Endothelial cell (in vitro differentiated cells): Measurements from ENCODE around the gene PLXNB1. TPM values are rescaled to one million over a fixed set of nuclear protein-coding genes. Genes with fewer than 3 reads are reported as not detected.
A peak's percentile ranks its signal among the peaks of the same experiment; 100 is the strongest.

Source experiments
- DNase-seq: peaks from one replicate; pipeline ENCODE4 v3.0.0; 2021; ENCODE audit warnings: low spot score
- H3K27ac Mint-ChIP-seq: one replicate; pipeline ENCODE4 v1.8.0; 2021; ENCODE audit warnings: mixed read lengths, inconsistent platforms; ENCODE audit not compliant: unreplicated experiment
- H3K27me3 Mint-ChIP-seq: one replicate; pipeline ENCODE4 v1.8.0; 2021; ENCODE audit warnings: mild to moderate bottlenecking, moderate library complexity, mixed read lengths, inconsistent platforms; ENCODE audit not compliant: unreplicated experiment
- H3K36me3 Mint-ChIP-seq: one replicate; pipeline ENCODE4 v1.8.0; 2021; ENCODE audit warnings: mild to moderate bottlenecking, low read depth, mixed read lengths, inconsistent platforms; ENCODE audit not compliant: unreplicated experiment
- H3K4me1 Mint-ChIP-seq: one replicate; pipeline ENCODE4 v1.8.0; 2021; ENCODE audit warnings: mild to moderate bottlenecking, mixed read lengths, inconsistent platforms; ENCODE audit not compliant: unreplicated experiment
- H3K4me3 Mint-ChIP-seq: one replicate; pipeline ENCODE4 v1.8.0; 2021; ENCODE audit warnings: mild to moderate bottlenecking, mixed read lengths, inconsistent platforms; ENCODE audit not compliant: unreplicated experiment
- H3K9me3 Mint-ChIP-seq: one replicate; pipeline ENCODE4 v1.8.0; 2021; ENCODE audit warnings: mixed read lengths, inconsistent platforms; ENCODE audit not compliant: unreplicated experiment
- total RNA-seq: library from RNA; stranded (reverse); fragmentation: NEBNext Ultra II Directional; extraction: Animal tissue kit (Norgen Biotek cat#: 25700); gene quantifications from one replicate; pipeline ENCODE4 v1.2.1, GENCODE V29; 2021; ENCODE audit not compliant: unreplicated experiment
- TF ChIP-seq, protein P1 (sequence below): fragments of 200-600 bp; sonication (generic); IDR thresholded peaks from one replicate; pipeline ENCODE4 v1.5.0; 2021; ENCODE audit warnings: antibody characterized with exemption; ENCODE audit not compliant: unreplicated experiment

PLXNB1 gene
- total RNA-seq, 1 donor from 2014 or later: 68.7 TPM

DNA sequence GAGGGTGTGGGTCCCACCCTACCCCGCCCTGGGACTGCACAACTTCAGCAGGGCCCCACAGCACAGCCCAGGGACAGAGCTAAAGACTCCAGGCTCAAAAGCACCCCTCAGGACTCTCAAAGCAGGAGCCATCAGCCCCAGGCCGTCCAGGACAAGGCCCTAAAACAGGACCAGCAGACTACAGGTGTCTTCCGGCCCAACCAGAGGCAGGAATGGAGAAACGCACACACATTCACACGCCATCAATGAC is 42.7 kb upstream of the PLXNB1 start:
- TF ChIP-seq, protein P1, sequence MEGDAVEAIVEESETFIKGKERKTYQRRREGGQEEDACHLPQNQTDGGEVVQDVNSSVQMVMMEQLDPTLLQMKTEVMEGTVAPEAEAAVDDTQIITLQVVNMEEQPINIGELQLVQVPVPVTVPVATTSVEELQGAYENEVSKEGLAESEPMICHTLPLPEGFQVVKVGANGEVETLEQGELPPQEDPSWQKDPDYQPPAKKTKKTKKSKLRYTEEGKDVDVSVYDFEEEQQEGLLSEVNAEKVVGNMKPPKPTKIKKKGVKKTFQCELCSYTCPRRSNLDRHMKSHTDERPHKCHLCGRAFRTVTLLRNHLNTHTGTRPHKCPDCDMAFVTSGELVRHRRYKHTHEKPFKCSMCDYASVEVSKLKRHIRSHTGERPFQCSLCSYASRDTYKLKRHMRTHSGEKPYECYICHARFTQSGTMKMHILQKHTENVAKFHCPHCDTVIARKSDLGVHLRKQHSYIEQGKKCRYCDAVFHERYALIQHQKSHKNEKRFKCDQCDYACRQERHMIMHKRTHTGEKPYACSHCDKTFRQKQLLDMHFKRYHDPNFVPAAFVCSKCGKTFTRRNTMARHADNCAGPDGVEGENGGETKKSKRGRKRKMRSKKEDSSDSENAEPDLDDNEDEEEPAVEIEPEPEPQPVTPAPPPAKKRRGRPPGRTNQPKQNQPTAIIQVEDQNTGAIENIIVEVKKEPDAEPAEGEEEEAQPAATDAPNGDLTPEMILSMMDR: no peak
- Mint-ChIP-seq H3K27me3 (peaks cover 12% of the 10 kb centered on the region), H3K4me1 (peaks cover 19% of the 10 kb centered on the region), H3K4me3 (peak overlapping the region; percentile 99), H3K36me3 (peaks cover 38% of the 10 kb centered on the region), H3K9me3 (no peaks in the 10 kb centered on the region), H3K27ac (peak overlapping the region; percentile 100)
- no peak for DNase-seq

DNA sequence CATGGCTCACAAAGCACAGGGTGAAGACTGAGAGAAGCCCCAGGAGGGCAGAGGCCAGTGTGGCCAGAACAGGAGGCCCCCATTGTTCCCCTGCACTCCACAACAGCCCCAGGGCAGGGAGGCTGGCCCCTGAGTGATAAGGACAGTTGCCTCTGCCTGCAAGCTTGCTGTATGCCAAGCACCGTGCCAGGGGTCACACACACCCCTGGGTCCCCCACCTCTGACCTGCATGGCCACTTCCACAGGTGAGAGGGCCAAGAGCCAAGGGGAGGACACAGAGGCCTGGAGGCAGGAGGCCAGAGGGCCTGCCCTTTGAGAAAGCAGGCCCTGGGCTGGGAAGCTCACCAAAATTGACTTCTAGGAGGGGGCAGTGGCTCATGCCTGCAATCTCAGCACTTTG is 40.4 kb upstream of the PLXNB1 start:
- TF ChIP-seq, protein P1: no peak
- DNase-seq: no peak
- Mint-ChIP-seq H3K4me1 (peaks cover 34% of the 10 kb centered on the region), H3K27me3 (peaks cover 18% of the 10 kb centered on the region), H3K9me3 (no peaks in the 10 kb centered on the region), H3K4me3 (peak overlapping the region; percentile 76), H3K36me3 (peaks cover 38% of the 10 kb centered on the region), H3K27ac (peak overlapping the region; percentile 84)

DNA sequence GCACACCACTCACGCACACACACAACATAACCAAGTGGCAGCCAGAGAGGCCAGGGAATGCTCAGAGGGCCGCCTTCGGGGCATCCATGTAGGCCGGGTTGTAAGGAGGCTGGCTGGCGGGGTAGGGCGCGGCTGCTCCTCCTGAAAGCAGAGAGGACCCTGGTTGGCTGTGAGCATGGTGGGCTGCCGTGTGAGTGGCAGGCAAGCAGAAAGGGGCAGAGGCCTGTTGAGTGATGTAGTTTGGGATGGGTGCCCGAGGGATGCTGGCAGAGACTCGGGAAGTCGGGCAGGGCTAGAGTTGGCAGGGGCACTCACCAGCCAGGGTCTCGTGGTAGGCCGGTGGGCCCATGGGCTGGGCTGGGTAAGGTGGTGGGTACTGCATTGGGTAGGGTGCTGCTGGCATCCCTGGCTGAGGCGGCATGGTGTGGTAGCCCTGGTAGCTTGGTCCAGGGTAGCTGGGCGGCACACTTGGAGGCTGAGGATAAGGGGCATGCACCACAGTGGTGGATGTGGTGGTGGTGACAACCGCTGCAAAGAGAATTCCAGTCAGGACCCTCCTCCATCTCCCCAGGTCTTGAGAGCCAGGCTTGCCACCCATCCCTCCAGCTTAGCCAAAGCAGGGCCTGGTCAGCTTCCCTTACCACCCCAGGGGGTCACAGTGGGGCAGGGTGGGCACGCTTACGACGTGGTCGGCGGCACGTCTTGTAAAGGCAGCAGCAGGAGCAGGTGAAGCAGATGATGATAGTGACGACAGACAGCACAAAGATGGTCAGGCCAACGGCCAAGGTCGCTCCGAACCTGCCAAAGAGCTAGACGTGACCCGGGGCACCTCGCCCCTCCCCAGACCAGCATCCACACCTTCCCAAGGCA is 39.4 kb upstream of the PLXNB1 start:
- TF ChIP-seq, protein P1: no peak
- H3K4me1 Mint-ChIP-seq: peaks cover 36% of the 10 kb centered on the region

DNA sequence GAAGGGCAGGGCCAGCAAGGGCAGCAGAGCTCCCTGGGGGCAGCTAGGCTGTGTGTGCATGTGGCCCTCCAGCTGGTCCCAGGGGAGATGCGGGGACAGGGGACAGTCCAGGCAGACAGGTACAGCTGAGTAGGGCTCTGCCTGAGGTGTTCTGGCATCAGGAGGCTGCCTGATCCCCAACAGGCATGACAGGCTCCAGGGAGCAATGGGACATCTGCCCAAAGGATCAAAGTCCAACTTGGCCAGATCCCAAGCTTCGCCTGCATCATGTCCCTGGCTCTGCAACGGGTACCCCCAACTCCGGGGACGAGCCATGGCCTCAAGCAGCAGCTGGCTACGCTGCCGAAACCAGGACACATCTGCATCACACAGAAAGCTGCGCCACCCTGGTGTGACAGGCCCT is 38.4 kb upstream of the PLXNB1 start:
- Mint-ChIP-seq H3K4me3 (no peak overlapping the region), H3K27me3 (peaks cover 24% of the 10 kb centered on the region), H3K36me3 (peaks cover 29% of the 10 kb centered on the region), H3K9me3 (no peaks in the 10 kb centered on the region), H3K27ac (peak overlapping the region; percentile 87), H3K4me1 (peaks cover 34% of the 10 kb centered on the region)
- DNase-seq: no peak
- TF ChIP-seq, protein P1: no peak

More for the DNA sequence above, 39.4 kb upstream of the PLXNB1 start:
- H3K36me3 Mint-ChIP-seq: peaks cover 32% of the 10 kb centered on the region
- no peak for DNase-seq
- peak overlapping the region; percentile 61 for H3K27ac Mint-ChIP-seq
- no peaks in the 10 kb centered on the region for H3K9me3 Mint-ChIP-seq
- peaks cover 23% of the 10 kb centered on the region for H3K27me3 Mint-ChIP-seq
- peak overlapping the region; percentile 47 for H3K4me3 Mint-ChIP-seq

DNA sequence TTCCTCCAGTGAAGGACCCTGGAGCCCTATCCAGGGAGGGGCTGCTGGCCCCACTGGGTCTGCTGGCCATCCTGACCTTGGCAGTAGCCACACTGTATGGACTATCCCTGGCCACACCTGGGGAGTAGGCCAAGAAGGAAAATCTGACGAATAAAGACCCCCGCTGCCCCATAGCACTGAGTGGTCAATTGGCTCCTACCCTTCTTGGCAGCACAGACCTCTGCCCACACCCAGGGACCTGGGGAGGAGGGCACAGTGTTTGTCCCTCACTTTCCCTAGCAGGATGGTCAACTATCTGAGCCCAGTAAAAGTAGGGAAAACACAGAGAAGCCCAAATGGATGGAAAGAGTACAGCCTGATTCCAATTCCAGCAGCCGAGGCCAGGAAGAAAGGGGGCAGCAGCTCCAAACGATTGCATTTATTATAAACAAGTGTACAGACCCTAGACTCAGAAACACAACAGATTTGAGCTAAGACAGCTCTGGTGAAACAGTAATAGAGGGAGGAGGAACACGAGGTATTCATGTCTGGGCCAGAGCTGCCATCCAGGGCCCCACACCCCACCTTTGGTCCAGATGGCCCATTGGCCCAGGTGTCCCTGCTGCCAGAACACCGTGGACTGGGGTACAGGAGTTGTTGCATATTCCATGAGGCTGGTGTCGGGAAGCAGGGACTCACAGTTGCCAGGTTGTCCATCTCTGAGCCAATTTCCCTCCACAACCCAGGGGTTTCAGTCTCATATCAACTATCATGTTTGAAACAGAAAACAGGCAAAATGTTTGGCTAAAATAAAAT is 37.8 kb upstream of the PLXNB1 start:
- Mint-ChIP-seq H3K36me3 (peaks cover 25% of the 10 kb centered on the region), H3K9me3 (no peaks in the 10 kb centered on the region), H3K27ac (peak overlapping the region; percentile 98), H3K27me3 (peaks cover 21% of the 10 kb centered on the region), H3K4me1 (peaks cover 29% of the 10 kb centered on the region), H3K4me3 (peak overlapping the region; percentile 8)
- TF ChIP-seq, protein P1: no peak
- no peak for DNase-seq
